Mesothelial cell of epicardium (in vitro differentiated cells): ENCODE data around the gene ZSCAN5C. TPM values are rescaled to one million over a fixed set of nuclear protein-coding genes. Genes with fewer than 3 reads are reported as not detected.

Experiments
- DNase-seq, 2 experiments: peaks; one replicate each; pipeline ENCODE4 v3.0.0; 2021; ENCODE audit warnings: low spot score in 2 of 2; ENCODE audit not compliant: unreplicated experiment in 2 of 2
- H3K27ac Mint-ChIP-seq: 2 replicates; pipeline ENCODE4 v1.8.0; 2021; ENCODE audit warnings: mixed read lengths
- H3K27me3 Mint-ChIP-seq: 2 replicates; pipeline ENCODE4 v1.8.0; 2021; ENCODE audit warnings: low read depth, mixed read lengths
- H3K36me3 Mint-ChIP-seq: 2 replicates; pipeline ENCODE4 v1.8.0; 2021; ENCODE audit warnings: mixed read lengths
- H3K4me1 Mint-ChIP-seq: 2 replicates; pipeline ENCODE4 v1.8.0; 2021; ENCODE audit warnings: mixed read lengths
- H3K4me3 Mint-ChIP-seq: 2 replicates; pipeline ENCODE4 v1.8.0; 2021; ENCODE audit warnings: mild to moderate bottlenecking, moderate library complexity, mixed read lengths
- H3K9me3 Mint-ChIP-seq: 2 replicates; pipeline ENCODE4 v1.8.0; 2021; ENCODE audit warnings: mixed read lengths
- total RNA-seq: library from RNA; stranded (reverse); gene quantifications from 3 replicates; pipeline ENCODE4 v1.2.1, GENCODE V29; 2021
- TF ChIP-seq, protein P1 (sequence below): fragments of 200-600 bp; sonication (generic); IDR thresholded peaks from one replicate; pipeline ENCODE4 v1.5.0; 2021; ENCODE audit warnings: antibody characterized with exemption; ENCODE audit not compliant: unreplicated experiment

Gene ZSCAN5C, protein sequence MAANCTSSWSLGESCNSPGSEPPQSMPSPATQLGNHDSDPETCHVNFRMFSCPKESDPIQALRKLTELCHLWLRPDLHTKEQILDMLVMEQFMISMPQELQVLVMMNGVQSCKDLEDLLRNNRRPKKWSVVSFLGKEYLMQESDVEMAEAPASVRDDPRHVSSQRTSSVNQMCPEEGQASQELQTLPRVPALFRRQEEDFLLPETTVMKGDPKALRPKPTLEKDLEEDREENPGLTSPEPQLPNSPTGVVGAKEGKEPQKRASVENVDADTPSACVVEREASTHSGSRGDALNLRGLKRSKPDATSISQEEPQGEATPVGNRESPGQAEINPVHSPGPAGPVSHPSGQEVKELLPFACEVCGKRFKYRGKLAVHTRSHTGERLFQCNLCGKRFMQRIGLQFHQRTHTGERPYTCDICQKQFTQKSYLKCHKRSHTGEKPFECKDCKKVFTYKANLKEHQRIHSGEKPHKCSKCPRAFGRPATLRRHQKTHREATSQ
- not detected in 3 replicates for total RNA-seq

DNA sequence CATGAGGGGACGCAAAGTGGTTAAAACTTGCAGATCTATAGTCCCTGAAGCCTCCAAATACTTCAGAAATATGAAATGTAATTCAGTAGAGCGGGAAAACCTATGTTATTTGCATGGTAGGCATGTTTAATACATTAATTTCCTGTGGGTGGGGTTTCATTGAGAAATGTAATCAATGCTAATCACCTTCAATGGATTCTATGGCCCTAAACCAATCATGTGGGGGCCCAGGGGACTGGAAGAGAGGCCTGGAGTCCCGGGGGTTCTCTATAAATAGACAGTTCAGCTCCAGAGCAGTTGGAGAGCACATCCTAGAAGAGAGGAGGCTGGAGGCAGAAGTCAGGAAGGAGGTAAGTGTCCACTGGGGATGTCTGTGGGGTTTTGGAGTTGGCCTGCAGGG, at the start of gene ZSCAN5C:
TSS of gene ZSCAN5C (plus strand) at position 301 of the 400 bp plus-strand sequence. CDS start 3,641 bp downstream, outside the sequence.
- H3K9me3 Mint-ChIP-seq: no peaks in the 10 kb centered on the region
- peaks cover 18% of the 10 kb centered on the region for H3K27me3 Mint-ChIP-seq
- H3K36me3 Mint-ChIP-seq: no peaks in the 10 kb centered on the region
- H3K27ac Mint-ChIP-seq: no peak within 1 kb of the TSS
- H3K4me1 Mint-ChIP-seq: no peaks in the 10 kb centered on the region
- DNase-seq: no peak
- no peak within 1 kb of the TSS for H3K4me3 Mint-ChIP-seq
- TF ChIP-seq, protein P1, sequence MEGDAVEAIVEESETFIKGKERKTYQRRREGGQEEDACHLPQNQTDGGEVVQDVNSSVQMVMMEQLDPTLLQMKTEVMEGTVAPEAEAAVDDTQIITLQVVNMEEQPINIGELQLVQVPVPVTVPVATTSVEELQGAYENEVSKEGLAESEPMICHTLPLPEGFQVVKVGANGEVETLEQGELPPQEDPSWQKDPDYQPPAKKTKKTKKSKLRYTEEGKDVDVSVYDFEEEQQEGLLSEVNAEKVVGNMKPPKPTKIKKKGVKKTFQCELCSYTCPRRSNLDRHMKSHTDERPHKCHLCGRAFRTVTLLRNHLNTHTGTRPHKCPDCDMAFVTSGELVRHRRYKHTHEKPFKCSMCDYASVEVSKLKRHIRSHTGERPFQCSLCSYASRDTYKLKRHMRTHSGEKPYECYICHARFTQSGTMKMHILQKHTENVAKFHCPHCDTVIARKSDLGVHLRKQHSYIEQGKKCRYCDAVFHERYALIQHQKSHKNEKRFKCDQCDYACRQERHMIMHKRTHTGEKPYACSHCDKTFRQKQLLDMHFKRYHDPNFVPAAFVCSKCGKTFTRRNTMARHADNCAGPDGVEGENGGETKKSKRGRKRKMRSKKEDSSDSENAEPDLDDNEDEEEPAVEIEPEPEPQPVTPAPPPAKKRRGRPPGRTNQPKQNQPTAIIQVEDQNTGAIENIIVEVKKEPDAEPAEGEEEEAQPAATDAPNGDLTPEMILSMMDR: no peak

DNA sequence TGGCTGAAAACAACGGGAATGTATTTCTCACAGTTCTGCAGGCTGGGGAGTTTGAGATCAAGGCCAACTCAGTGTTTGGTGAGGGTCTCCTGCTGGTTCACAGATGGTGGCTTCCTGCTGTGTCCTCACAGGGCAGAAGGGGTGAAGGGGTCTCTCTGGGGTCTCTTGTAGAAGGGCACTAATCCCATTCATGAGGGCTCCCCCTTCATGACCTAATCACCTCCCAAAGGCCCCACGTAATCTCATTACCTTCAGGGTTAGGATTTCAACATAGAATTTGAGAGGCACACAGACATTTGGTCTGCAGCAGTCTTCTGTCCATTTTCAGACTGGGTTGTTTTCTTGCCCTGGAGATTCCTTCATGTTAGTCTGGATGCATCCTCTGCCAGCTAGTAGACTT, 49.4 kb upstream of the ZSCAN5C start:
- Mint-ChIP-seq H3K4me1 (peaks cover 5% of the 10 kb centered on the region), H3K27ac (peak overlapping the region; percentile 73), H3K4me3 (no peak overlapping the region), H3K9me3 (no peaks in the 10 kb centered on the region), H3K36me3 (peaks cover 39% of the 10 kb centered on the region), H3K27me3 (no peaks in the 10 kb centered on the region)
- TF ChIP-seq, protein P1: no peak
- no peak for DNase-seq

DNA sequence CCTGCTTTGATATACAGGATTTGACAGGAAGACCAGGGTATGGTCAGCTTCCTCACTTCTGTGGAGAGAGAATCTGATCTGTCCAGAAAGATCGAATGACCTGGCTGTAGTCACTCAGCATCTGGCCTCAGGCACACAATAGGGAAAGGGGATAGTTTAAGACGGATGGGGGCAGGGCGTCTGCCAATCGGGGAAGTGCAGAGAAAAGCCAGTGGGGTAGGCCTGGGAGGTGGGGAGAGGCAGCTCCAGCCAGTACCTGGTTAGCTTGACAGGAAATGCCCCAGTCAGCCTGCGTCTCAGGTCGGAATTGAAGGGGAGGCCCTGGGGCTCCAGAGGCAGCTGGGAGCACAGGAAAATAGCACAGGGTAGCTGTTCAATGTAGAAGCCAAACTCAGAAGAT, 48.6 kb upstream of the ZSCAN5C start:
- H3K4me3 Mint-ChIP-seq: no peak overlapping the region
- no peak for DNase-seq

DNA sequence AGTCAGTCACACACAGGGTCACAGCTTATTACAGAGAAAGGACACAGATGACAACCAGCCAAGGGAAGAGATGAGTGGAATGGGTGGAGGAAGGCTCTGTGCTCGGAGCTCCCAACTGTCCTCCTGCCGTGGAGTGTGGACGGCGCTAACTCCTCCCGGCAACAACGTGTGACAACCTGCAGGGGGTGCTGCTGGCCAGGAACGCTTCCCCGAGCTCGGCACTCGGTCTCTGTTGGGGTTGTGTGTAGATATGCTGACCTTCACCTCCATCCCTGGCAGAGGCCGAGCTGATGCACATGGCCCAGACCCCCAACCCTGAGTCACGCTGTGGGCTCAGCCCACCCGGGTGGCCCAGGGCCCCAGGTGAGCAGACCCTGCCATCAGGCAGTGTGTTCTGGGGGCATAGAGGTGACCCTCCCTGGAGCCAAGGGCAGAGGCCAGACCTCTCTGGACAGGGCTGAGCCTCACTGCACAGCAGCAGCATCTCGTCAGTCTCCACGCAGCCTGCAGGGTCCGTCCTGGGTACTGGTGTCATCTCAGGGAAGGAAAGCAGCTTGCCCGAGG, 46.9 kb upstream of the ZSCAN5C start:
- Mint-ChIP-seq H3K27ac (no peak overlapping the region), H3K4me1 (peaks cover 5% of the 10 kb centered on the region), H3K27me3 (no peaks in the 10 kb centered on the region), H3K4me3 (no peak overlapping the region), H3K9me3 (peaks cover 7% of the 10 kb centered on the region), H3K36me3 (peaks cover 38% of the 10 kb centered on the region)
- TF ChIP-seq, protein P1: peak; percentile 20
- no peak for DNase-seq

More for the DNA sequence above, 48.6 kb upstream of the ZSCAN5C start:
- H3K36me3 Mint-ChIP-seq: peaks cover 40% of the 10 kb centered on the region
- H3K9me3 Mint-ChIP-seq: no peaks in the 10 kb centered on the region
- TF ChIP-seq, protein P1: no peak
- H3K27me3 Mint-ChIP-seq: no peaks in the 10 kb centered on the region
- peaks cover 5% of the 10 kb centered on the region for H3K4me1 Mint-ChIP-seq
- H3K27ac Mint-ChIP-seq: peak overlapping the region; percentile 68

DNA sequence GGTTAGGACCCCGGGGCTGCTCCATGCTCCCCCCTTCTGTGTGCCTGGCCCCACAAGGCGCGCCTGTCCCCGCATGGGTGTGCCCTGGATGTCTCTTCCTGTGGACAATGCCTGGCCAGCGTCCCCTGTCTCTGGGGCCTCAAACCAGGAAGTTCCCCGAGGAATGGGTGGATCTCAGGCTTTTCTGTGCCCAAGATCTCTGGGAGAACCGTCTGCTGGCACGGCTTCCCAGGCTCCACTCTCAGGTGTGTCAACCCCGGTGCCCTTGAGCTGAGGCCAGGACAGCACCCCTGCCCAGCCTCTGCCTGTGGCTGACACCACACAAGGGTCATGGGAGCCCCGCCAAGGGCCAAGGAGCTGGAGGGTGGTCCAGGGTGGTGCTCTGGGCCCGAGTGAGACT, 45.3 kb upstream of the ZSCAN5C start:
- DNase-seq: no peak
- H3K9me3 Mint-ChIP-seq: peaks cover 7% of the 10 kb centered on the region
- no peak overlapping the region for H3K27ac Mint-ChIP-seq
- H3K27me3 Mint-ChIP-seq: no peaks in the 10 kb centered on the region
- H3K4me1 Mint-ChIP-seq: peaks cover 5% of the 10 kb centered on the region
- TF ChIP-seq, protein P1: no peak
- no peak overlapping the region for H3K4me3 Mint-ChIP-seq
- H3K36me3 Mint-ChIP-seq: peaks cover 35% of the 10 kb centered on the region
